Measurements from ENCODE around the gene GOLGA3.
A peak's percentile ranks its signal among the peaks of the same experiment; 100 is the strongest.
"Not testable (repeated sequence)": the region's sequence is repeated elsewhere in the genome, so short reads cannot be mapped to it uniquely, and the experiment has no call there.

GOLGA3 gene

GRCh38 chr12:132828706-132829534, at the start of gene GOLGA3:
GOLGA3 (minus strand) TSS chr12:132828869; CDS start chr12:132822128, 6,741 bp downstream.
- DNase-seq, result peak; percentile 70

GRCh38 chr12:132874620-132875019, 46.0 kb upstream of the GOLGA3 start:
- DNase-seq, result not testable (repeated sequence)

GRCh38 chr12:132874175-132874574, 45.5 kb upstream of the GOLGA3 start:
- DNase-seq, result no peak

DNA sequence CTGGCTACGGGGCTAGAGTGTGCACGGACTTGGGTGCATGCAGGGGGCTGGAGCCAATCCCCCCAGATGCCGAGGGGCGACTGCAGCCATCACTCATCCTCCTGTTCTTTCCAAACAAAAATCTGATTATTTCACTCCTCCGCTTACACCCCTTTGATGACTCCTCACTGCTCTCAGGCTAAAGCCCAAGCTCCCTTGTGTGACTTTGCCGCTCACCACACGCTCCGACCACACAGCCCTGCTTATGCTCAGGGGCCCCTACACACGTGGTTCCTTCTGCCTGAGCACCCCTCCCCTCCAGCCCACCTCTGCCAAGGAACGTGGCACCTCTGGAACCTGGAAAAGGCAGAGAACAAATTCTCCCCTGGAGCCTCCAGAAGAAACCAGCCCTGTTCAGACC, 45.1 kb upstream of the GOLGA3 start:
- DNase-seq, result no peak

DNA sequence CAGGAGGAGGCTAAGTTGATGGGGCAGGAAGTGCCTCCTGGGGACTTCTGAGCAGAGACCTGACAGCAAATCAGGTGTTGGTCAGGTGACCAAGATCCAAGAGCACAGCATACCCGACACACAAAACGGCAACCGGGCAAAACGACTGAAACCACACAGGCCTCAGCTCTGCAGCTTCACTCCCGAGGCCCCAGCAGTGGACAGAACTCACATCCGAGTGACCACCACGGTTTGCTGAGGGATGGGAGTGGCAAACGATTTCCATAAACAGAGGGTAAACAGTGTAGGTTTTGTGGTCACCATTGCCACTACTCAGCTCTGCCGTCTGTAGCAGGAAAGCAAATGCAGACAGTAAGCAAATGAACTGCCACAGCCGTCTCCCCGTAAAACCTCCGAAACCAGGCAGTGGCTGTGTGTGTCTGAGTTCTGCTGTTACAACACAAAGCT, 44.3 kb upstream of the GOLGA3 start:
- DNase-seq, result no peak

DNA sequence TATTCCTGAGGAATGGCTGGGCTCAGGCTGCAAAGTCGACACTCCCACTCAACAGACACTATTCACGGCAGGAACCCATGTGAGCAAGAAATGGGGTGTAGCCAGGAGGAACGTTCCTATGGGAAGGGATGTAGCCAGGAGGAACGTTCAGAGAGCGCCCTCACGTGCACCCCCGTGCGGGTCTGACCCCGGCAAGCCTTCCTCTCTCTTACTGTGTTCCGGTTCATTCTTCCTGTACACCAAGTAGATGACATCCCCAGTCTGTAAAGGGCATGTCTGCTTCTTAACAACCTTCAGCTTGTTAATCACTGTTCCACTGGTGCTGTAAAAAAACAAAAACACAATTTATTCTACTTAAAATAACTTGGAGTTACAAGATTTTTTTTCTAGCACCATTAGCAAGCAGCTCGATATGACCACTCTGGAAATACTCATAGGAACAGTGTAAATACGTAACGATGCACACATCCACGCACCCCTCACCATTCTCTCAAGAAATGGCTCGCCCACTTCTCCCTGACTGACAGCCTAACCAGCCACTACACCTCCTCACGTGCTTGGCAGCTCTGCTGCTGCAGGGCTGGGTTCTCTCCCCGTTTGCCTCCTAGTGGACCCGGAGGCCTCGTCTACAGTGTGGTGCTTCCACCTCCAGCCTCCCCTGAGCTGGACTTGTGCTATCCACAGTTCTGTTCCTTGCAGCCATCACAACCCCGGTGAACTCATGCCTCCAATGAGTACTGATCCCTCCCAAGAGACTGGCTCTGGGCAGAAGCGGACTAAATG, 43.6 kb upstream of the GOLGA3 start:
- no peak for DNase-seq

DNA sequence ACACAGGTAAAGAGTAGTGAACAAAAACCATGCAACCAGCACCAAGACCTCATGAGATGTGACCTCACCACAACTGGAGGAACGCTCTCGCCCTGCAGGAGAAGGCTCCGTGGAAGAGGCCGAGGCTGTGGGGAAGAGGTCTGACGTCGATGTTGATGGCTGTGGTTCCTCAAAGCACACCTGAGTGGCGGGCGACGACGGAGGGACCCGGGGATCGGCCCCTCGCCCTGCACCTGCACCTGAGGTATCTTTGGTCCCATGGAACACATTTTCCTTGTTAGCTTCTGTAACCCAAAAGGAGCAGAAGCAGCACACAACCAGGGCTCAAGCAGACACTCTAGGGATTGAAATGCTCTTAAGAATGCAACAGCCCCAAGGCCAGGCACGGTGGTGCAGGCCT, 40.9 kb upstream of the GOLGA3 start:
- DNase-seq, result no peak

DNA sequence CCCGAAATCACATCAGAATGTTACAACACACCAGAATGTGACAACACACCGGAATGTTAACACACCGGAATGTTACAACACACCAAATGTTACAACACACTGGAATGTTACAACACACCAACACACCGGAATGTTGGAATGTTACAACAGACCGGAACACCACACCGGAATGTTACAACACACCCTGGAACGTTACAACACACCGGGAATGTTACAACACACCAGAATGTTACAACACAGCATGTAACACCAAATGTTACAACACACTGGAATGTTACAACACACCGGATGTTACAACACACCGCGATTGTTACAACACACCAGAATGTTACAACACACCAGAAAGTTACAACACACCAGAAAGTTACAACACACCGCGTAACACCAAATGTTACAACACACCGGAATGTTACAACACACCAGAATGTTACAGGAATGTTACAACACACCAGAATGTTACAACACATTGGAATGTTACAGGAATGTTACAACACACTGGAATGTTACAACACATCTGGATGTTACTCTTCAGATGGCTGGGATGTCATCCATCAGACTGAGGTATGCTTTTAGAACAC, 37.7 kb upstream of the GOLGA3 start:
- no peak for DNase-seq

DNA sequence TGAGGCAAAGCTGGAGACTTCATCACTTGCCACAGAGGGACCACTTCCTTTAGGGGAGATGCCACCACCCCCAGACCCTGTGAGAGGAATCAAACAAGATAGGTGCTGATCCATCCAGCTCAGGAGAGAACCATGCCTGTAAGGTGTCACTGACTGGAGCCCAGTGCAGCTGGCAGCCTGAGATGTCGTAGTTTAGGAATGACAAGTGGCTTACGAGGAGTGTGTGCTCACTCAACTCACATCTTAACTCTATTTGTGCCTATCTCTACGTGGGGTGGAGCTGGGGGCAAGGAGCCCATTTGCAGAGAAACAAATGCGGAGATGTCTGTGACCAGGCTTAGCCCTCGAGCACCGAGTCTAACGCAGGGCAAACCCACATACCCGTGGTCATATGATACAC, 32.9 kb upstream of the GOLGA3 start:
- DNase-seq, result no peak

DNA sequence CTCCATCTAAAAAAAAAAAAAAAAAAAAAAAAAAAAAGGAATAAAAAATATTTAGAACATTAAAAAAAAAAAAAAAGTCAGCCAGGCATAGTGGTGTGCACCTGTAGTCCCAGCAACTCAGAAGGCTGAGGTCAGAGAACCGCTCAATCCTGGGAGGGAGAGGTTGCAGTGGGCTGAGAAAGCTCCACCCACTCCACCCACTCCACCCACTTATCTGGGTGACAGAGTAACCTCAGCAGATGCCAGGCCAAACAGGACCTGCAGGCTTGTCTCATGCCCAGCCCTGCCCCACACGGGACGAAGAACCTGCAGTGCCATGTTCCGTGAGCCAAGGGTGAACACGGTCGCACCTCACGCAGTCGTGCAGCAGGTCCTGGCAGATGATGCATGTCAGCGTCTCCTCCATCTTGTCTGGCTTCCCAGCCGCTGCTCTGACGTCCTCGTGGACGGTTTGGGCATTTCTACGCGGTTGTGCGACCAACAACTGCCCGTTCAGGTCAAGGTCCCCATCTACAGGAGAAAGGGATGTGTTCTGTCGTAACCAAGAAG, 30.1 kb upstream of the GOLGA3 start:
- DNase-seq, result no peak

DNA sequence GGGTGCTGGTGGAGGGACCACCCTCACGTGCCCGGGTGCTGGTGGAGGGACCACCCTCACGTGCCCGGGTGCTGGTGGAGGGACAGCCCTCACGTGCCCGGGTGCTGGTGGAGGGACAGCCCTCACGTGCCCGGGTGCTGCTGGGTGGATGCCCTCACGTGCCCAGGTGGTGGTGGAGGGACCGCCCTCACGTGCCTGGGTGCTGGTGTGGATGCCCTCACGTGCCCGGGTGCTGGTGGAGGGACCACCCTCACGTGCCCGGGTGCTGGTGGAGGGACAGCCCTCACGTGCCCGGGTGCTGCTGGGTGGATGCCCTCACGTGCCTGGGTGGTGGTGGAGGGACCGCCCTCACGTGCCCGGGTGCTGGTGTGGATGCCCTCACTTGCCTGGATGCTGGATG, 28.4 kb upstream of the GOLGA3 start:
- not testable (repeated sequence) for DNase-seq

- DNase-seq, result no peak
Observed at GRCh38 chr12:132856581-132856980, 27.9 kb upstream of the GOLGA3 start.

GRCh38 chr12:132855211-132855610, 26.5 kb upstream of the GOLGA3 start:
- DNase-seq, result not testable (repeated sequence)

GRCh38 chr12:132853285-132854092, 24.8 kb upstream of the GOLGA3 start:
- DNase-seq, result no peak

DNA sequence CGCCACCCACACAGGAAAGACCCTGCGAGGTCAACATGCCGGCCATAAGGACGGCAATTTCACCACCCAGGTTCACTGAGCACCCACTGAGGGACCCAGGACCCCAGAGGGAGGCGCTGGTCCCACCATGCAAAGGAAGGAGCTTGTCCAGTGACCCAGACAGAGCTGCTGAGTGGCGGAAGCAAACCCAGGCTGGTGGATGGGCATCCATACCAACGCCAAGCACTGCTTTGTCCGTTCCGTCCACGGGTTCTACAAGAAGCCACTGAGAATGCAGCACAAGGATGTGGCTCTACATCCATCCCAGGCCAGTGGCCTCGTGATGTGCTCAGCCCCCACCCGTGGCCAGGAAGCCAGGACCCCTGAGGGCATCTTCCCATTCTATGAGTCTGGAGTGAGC, 23.8 kb upstream of the GOLGA3 start:
- DNase-seq, result no peak

DNA sequence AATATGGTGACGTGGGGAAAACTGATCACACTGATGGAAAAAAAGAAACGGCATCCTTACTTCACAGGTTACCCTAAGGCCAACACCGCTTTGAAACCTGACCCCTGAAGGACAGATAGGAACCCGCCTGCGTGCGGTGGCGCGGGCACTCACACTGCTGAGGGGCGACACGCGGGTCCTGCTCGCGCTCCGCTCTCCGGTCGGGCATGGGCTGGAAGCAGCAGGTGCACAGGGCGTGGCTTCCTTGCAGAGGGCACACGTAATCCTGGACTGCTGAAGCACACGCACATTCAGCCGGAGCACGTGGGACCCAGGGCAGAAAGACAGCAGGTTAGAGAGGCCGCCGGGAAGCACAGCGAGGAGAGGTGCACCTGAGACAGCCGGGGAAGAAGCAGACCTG, 22.8 kb upstream of the GOLGA3 start:
- no peak for DNase-seq

DNA sequence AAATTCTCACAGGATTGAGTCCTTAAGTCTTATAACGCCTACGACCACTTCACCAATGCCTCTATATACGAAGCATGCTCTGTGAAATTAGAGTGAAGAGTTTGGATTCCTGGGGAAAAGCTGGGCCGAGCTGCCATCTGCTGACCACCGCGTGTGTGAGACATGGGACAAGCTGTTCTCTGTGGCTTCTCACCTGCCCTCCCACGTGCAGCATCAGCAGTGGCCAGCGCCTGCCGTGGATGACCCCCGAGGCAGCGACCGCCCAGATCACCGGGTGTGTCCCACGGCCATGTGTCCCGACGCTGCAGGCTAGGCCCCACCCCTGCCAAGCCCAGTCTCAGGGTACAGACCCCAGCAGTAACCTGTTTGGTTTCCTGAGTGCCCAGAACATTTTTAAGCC, 21.6 kb upstream of the GOLGA3 start:
- no peak for DNase-seq

- DNase-seq, result no peak
Observed at GRCh38 chr12:132848521-132848920, 19.9 kb upstream of the GOLGA3 start.

DNA sequence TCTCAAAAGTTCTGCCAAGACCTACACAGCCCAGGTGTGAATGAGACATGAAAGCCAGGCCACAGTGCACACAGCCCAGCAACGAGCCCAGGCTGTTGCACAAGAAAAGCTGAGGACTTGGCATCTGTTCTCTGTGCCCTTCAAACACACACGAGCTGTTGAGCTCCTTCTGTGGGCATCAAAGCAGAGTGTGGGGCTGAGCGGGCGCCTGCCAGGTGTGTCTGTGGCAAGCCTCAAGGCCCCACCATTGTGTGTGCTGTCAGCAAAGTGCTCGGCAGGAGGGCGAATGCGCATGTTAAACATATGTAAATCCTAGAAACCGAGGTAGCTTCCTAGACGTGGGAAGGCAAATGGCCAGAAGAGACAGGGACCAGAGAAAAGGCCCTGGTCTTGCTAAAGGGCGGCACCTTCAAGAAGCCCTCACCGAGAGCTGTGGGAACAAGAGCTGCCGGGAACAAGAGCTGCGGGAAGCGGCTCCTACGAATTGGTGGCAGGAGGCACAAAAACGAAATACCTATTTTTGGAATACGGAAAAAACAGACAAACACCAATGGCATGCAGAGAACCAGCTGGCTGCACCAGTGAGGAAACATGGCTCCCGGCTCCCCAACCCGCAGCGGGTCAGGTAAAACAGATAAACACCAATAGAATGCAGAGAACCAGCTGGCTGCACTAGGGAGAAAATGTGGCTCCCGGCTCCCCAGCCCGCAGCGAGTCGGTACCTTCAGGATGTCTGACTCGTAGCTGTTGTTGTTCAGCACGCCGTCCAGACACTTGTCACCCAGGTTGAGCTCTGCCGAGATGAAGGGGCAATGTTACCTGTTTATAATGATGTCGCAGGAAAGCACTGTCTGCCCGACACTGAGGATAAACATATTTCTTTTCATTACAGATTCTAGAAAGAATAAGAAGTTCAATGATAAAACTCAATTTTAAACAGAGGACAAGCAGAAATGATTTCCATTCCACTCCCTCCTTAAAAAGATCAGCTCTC, 19.0 kb upstream of the GOLGA3 start:
- DNase-seq, result no peak

- DNase-seq, result not testable (repeated sequence)
Observed at GRCh38 chr12:132844681-132845080, 16.0 kb upstream of the GOLGA3 start.

DNA sequence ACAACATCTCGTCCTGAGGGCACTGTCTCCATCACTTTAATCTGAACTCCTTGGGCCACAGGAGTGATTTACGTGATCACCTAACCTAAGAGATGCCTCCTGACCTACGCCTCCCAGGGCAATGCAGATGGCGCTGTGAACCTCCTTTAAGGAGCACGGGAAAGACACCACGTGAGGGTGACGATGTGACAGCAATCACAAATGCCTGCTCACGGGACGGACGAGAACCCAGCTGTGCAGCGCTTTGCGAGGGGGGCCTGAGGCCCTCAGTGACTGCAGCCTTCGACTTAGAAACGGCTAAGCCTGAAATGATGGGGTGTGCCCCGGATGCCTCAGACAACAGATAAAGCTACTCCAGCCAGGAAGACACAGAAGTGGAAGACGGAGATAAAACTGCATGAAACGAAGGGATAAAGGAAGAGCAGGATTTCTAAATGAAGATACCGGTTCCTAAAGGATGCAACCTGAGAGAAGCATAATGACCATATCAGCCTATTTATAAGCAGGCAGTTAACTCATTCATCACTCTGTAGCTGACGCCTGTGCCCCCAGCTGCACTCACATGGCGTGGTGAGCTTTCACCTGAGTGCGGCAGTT, 13.9 kb upstream of the GOLGA3 start:
- DNase-seq, result no peak
